OCI-LY1 (cell line): ENCODE data around the gene FRS2.
"Not testable (repeated sequence)": the region's sequence is repeated elsewhere in the genome, so short reads cannot be mapped to it uniquely, and the experiment has no call there.

Experiments
- H2AFZ ChIP-seq: fragments of 200-600 bp; sonication (generic), shearing (Covaris generic); 2 replicates; pipeline ENCODE4 v1.6.0; 2014; ENCODE audit warnings: antibody characterized with exemption, mild to moderate bottlenecking, low read length
- H3F3A ChIP-seq: fragments of 200-600 bp; sonication (generic), shearing (Covaris generic); 2 replicates; pipeline ENCODE4 v1.6.0; 2014; ENCODE audit warnings: mild to moderate bottlenecking, antibody characterized with exemption, low read length, moderate library complexity; ENCODE audit not compliant: insufficient read depth
- H3K27ac ChIP-seq: fragments of 200-600 bp; sonication (generic); 2 replicates; pipeline ENCODE4 v1.5.1; 2014; ENCODE audit warnings: low read length, mixed run types, mild to moderate bottlenecking, low read depth; ENCODE audit not compliant: poor library complexity, severe bottlenecking
- H3K27me3 ChIP-seq: fragments of 200-600 bp; sonication (generic); 2 replicates; pipeline ENCODE4 v1.6.0; 2014; ENCODE audit warnings: antibody characterized with exemption, mild to moderate bottlenecking, low read length, moderate library complexity; ENCODE audit not compliant: insufficient read depth
- H3K36me3 ChIP-seq: fragments of 200-600 bp; sonication (generic); 2 replicates; pipeline ENCODE4 v1.6.1; 2014; ENCODE audit warnings: mild to moderate bottlenecking, antibody characterized with exemption, low read length, moderate library complexity, mixed read lengths; ENCODE audit not compliant: insufficient read depth
- H3K4me1 ChIP-seq: fragments of 200-600 bp; sonication (generic); 2 replicates; pipeline ENCODE4 v1.5.1; 2014; ENCODE audit warnings: mild to moderate bottlenecking, low read length, moderate library complexity; ENCODE audit not compliant: insufficient read depth, severe bottlenecking
- H3K4me2 ChIP-seq: fragments of 200-600 bp; sonication (generic), shearing (Covaris generic); 2 replicates; pipeline ENCODE4 v1.6.1; 2014; ENCODE audit warnings: low read length
- H3K4me3 ChIP-seq: fragments of 200-600 bp; sonication (generic); 2 replicates; pipeline ENCODE4 v1.5.1; 2014; ENCODE audit warnings: low read length, low read depth, mild to moderate bottlenecking, mixed read lengths; ENCODE audit not compliant: poor library complexity, severe bottlenecking
- H3K79me2 ChIP-seq: fragments of 200-600 bp; shearing (Covaris generic); 2 replicates; pipeline ENCODE4 v1.6.1; 2016; ENCODE audit warnings: mixed run types, low read length, mixed read lengths; ENCODE audit not compliant: insufficient read depth
- H3K9ac ChIP-seq: fragments of 200-600 bp; sonication (generic), shearing (Covaris generic); 2 replicates; pipeline ENCODE4 v1.6.1; 2014; ENCODE audit warnings: mild to moderate bottlenecking, low read length, mixed read lengths
- H3K9me2 ChIP-seq: fragments of 200-600 bp; sonication (generic), shearing (Covaris generic); 2 replicates; pipeline ENCODE4 v1.6.1; 2014; ENCODE audit warnings: low read depth, mild to moderate bottlenecking, low read length, mixed read lengths
- H3K9me3 ChIP-seq: fragments of 200-600 bp; shearing (Covaris generic); 2 replicates; pipeline ENCODE4 v1.6.1; 2014; ENCODE audit warnings: low read length, mixed read lengths
- H4K20me1 ChIP-seq: fragments of 200-600 bp; sonication (generic), shearing (Covaris generic); 2 replicates; pipeline ENCODE4 v1.6.0; 2016; ENCODE audit warnings: mild to moderate bottlenecking, low read length; ENCODE audit not compliant: insufficient read depth
- EZH2 ChIP-seq: fragments of 200-600 bp; sonication (generic), shearing (Covaris generic); IDR thresholded peaks from 2 replicates; pipeline ENCODE4 v1.8.0; 2017; ENCODE audit warnings: borderline replicate concordance, mixed run types, mild to moderate bottlenecking, antibody characterized with exemption, low read length, moderate library complexity, mixed read lengths
- TF ChIP-seq, protein P1 (sequence below): fragments of 200-600 bp; sonication (generic), shearing (Covaris generic); IDR thresholded peaks from 2 replicates; pipeline ENCODE4 v1.5.1; 2017; ENCODE audit warnings: mild to moderate bottlenecking, antibody characterized with exemption, low read length, moderate library complexity, mixed read lengths

The FRS2 gene

GRCh38 chr12:69602954-69603353, 132.8 kb downstream of the FRS2 start:
- H3K79me2 ChIP-seq, result no peaks in the 10 kb centered on the region
- no peak overlapping the region for H2AFZ ChIP-seq
- no peak overlapping the region for H3K4me2 ChIP-seq
- no peak overlapping the region for H3K9ac ChIP-seq
- no peaks in the 10 kb centered on the region for H3K9me3 ChIP-seq
- H3F3A ChIP-seq, result 0 out of 2 replicates have a peak, but pooled peaks cover 3% of the 10 kb centered on the region
- H3K9me2 ChIP-seq, result no peaks in the 10 kb centered on the region
- peaks cover 55% of the 10 kb centered on the region for H3K36me3 ChIP-seq
- TF ChIP-seq EZH2, result no peak
- TF ChIP-seq, protein P1, sequence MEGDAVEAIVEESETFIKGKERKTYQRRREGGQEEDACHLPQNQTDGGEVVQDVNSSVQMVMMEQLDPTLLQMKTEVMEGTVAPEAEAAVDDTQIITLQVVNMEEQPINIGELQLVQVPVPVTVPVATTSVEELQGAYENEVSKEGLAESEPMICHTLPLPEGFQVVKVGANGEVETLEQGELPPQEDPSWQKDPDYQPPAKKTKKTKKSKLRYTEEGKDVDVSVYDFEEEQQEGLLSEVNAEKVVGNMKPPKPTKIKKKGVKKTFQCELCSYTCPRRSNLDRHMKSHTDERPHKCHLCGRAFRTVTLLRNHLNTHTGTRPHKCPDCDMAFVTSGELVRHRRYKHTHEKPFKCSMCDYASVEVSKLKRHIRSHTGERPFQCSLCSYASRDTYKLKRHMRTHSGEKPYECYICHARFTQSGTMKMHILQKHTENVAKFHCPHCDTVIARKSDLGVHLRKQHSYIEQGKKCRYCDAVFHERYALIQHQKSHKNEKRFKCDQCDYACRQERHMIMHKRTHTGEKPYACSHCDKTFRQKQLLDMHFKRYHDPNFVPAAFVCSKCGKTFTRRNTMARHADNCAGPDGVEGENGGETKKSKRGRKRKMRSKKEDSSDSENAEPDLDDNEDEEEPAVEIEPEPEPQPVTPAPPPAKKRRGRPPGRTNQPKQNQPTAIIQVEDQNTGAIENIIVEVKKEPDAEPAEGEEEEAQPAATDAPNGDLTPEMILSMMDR, result no peak; the same call in 1 of the 2 replicates
- no peaks in the 10 kb centered on the region for H3K4me1 ChIP-seq
- H3K27me3 ChIP-seq, result no peaks in the 10 kb centered on the region
- H4K20me1 ChIP-seq, result no peaks in the 10 kb centered on the region
- no peak overlapping the region for H3K4me3 ChIP-seq
- no peak overlapping the region for H3K27ac ChIP-seq

DNA sequence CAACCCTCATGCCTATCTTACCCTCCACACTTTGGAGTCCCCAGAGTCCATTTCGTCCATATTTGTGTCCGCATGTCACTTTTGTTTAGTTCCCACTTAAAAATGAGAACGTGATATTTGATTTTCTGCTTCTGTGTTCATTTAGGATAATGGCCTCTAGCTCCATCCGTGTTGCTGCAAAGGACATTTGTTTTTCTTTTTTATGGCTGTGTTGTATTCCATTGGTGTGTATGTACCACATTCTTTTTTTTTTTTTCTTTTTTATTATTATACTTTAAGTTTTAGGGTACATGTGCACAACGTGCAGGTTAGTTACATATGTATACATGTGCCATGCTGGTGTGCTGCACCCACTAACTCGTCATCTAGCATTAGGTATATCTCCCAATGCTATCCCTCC, 133.4 kb downstream of the FRS2 start:
- not testable (repeated sequence) for H3K9me2 ChIP-seq, H3F3A ChIP-seq, H3K4me2 ChIP-seq, H2AFZ ChIP-seq, H3K79me2 ChIP-seq, H3K4me3 ChIP-seq, H3K27me3 ChIP-seq, H3K27ac ChIP-seq, H3K9ac ChIP-seq, H3K4me1 ChIP-seq, H3K9me3 ChIP-seq, H4K20me1 ChIP-seq
- H3K36me3 ChIP-seq, result peaks cover 49% of the 10 kb centered on the region

- not testable (repeated sequence) for H3K9ac ChIP-seq
- H3K36me3 ChIP-seq, result peaks cover 42% of the 10 kb centered on the region
Observed at GRCh38 chr12:69604275-69604674, 134.1 kb downstream of the FRS2 start.

GRCh38 chr12:69608114-69608513, 137.9 kb downstream of the FRS2 start:
- H3K4me3 ChIP-seq, result no peak overlapping the region
- H3K9me2 ChIP-seq, result no peaks in the 10 kb centered on the region
- no peak overlapping the region for H3K9ac ChIP-seq
- no peaks in the 10 kb centered on the region for H3K4me1 ChIP-seq
- H3K27me3 ChIP-seq, result no peaks in the 10 kb centered on the region
- TF ChIP-seq, protein P1, result no peak
- TF ChIP-seq EZH2, result no peak
- H3K9me3 ChIP-seq, result no peaks in the 10 kb centered on the region
- no peak overlapping the region for H3K4me2 ChIP-seq
- H2AFZ ChIP-seq, result no peak overlapping the region
- peaks cover 5% of the 10 kb centered on the region for H3K36me3 ChIP-seq
- no peak overlapping the region for H3K27ac ChIP-seq
- no peaks in the 10 kb centered on the region for H3K79me2 ChIP-seq
- H4K20me1 ChIP-seq, result no peaks in the 10 kb centered on the region
- 0 out of 2 replicates have a peak, but pooled peaks cover under 1% of the 10 kb centered on the region for H3F3A ChIP-seq

More at GRCh38 chr12:69604275-69604674, 134.1 kb downstream of the FRS2 start:
- H3K79me2 ChIP-seq, H3K4me1 ChIP-seq, H4K20me1 ChIP-seq, H2AFZ ChIP-seq, H3K4me3 ChIP-seq, H3K4me2 ChIP-seq, H3K9me3 ChIP-seq, H3K27ac ChIP-seq, H3F3A ChIP-seq, H3K27me3 ChIP-seq, H3K9me2 ChIP-seq: not testable (repeated sequence)
